ENCODE measurements around the gene MTPN.

Gene MTPN

DNA sequence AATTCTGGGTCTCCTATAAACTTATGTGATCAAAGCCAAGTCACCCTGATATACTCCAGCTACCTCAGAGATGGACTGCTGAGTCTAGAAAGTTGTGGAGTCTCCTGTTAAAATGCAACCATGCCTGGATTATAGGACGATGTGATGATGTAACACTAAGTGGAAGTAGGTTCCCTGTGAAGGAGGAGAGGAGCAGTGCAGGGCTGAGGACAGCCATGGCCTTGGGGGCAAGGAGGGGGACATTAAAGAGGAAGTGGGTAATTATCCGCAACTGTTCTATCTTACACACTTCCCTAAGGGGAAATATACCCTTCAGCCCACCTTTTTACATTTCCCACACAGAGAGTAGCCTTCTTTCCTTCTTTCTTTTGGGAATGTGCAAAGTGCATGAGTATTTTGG is 63.8 kb downstream of the MTPN start:
- no peaks in the 10 kb centered on the region for H3K4me1 ChIP-seq (ENCODE audit: control insufficient read depth, insufficient read depth, low read length)
- no peaks in the 10 kb centered on the region for H3K36me3 ChIP-seq (ENCODE audit: control insufficient read depth, insufficient read depth, low read length)
- H3K4me3 ChIP-seq (ENCODE audit: low read length): no peak overlapping the region
- H3K9me3 ChIP-seq (ENCODE audit: control insufficient read depth, low read length): no peaks in the 10 kb centered on the region
- H3K27me3 ChIP-seq (ENCODE audit: control insufficient read depth, insufficient read depth, low read length): no peaks in the 10 kb centered on the region
- no peak overlapping the region for H3K9ac ChIP-seq (ENCODE audit: low read length)

GRCh38 chr7:135911099-135911498 is 66.1 kb downstream of the MTPN start:
- H3K27me3 ChIP-seq (ENCODE audit: control insufficient read depth, insufficient read depth, low read length): no peaks in the 10 kb centered on the region
- H3K4me3 ChIP-seq (ENCODE audit: low read length): no peak overlapping the region
- no peaks in the 10 kb centered on the region for H3K4me1 ChIP-seq (ENCODE audit: control insufficient read depth, insufficient read depth, low read length)
- no peaks in the 10 kb centered on the region for H3K9me3 ChIP-seq (ENCODE audit: control insufficient read depth, low read length)
- H3K9ac ChIP-seq (ENCODE audit: low read length): no peak overlapping the region
- H3K36me3 ChIP-seq (ENCODE audit: control insufficient read depth, insufficient read depth, low read length): no peaks in the 10 kb centered on the region

- no peak overlapping the region for H3K4me3 ChIP-seq (ENCODE audit: low read length)
- no peaks in the 10 kb centered on the region for H3K4me1 ChIP-seq (ENCODE audit: control insufficient read depth, insufficient read depth, low read length)
- H3K27me3 ChIP-seq (ENCODE audit: control insufficient read depth, insufficient read depth, low read length): no peaks in the 10 kb centered on the region
- H3K9ac ChIP-seq (ENCODE audit: low read length): no peak overlapping the region
- H3K36me3 ChIP-seq (ENCODE audit: control insufficient read depth, insufficient read depth, low read length): no peaks in the 10 kb centered on the region
- no peaks in the 10 kb centered on the region for H3K9me3 ChIP-seq (ENCODE audit: control insufficient read depth, low read length)
Measured at GRCh38 chr7:135910393-135911036, 66.6 kb downstream of the MTPN start.

DNA sequence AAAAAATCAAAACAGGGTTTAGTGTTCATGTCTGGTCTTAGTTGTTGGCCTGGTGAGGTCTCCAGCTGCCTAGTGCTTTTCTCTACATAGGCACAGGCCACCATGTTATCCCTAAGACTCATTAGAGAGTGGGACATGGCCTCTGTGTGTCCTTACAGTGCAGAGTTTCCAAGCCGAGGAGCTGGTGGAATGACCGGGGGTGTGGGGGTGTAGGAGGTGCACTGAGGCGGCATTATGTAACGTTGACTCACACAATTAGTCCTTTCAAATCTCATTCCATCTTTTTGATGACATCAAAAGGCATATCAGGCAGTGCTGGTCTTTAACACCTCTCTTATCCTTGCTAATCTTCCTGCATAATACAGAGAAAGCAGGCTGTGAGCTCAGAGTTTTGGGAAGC is 71.3 kb downstream of the MTPN start:
- Histone ChIP-seq H3K4me3 (ENCODE audit: low read length) (no peak overlapping the region), H3K4me1 (ENCODE audit: control insufficient read depth, insufficient read depth, low read length) (no peaks in the 10 kb centered on the region)

GRCh38 chr7:135905355-135905754 is 71.8 kb downstream of the MTPN start:
- no peak overlapping the region for H3K9ac ChIP-seq (ENCODE audit: low read length)
- H3K36me3 ChIP-seq (ENCODE audit: control insufficient read depth, insufficient read depth, low read length): no peaks in the 10 kb centered on the region
- no peaks in the 10 kb centered on the region for H3K27me3 ChIP-seq (ENCODE audit: control insufficient read depth, insufficient read depth, low read length)
- H3K4me1 ChIP-seq (ENCODE audit: control insufficient read depth, insufficient read depth, low read length): no peaks in the 10 kb centered on the region
- no peak overlapping the region for H3K4me3 ChIP-seq (ENCODE audit: low read length)
- no peaks in the 10 kb centered on the region for H3K9me3 ChIP-seq (ENCODE audit: control insufficient read depth, low read length)

More for the DNA sequence above, 71.3 kb downstream of the MTPN start:
- no peaks in the 10 kb centered on the region for H3K27me3 ChIP-seq (ENCODE audit: control insufficient read depth, insufficient read depth, low read length)
- no peak overlapping the region for H3K9ac ChIP-seq (ENCODE audit: low read length)
- H3K36me3 ChIP-seq (ENCODE audit: control insufficient read depth, insufficient read depth, low read length): no peaks in the 10 kb centered on the region
- H3K9me3 ChIP-seq (ENCODE audit: control insufficient read depth, low read length): no peaks in the 10 kb centered on the region

- Histone ChIP-seq H3K4me1 (ENCODE audit: control insufficient read depth, insufficient read depth, low read length) (no peaks in the 10 kb centered on the region), H3K9ac (ENCODE audit: low read length) (no peak overlapping the region), H3K9me3 (ENCODE audit: control insufficient read depth, low read length) (no peaks in the 10 kb centered on the region), H3K4me3 (ENCODE audit: low read length) (no peak overlapping the region), H3K27me3 (ENCODE audit: control insufficient read depth, insufficient read depth, low read length) (no peaks in the 10 kb centered on the region), H3K36me3 (ENCODE audit: control insufficient read depth, insufficient read depth, low read length) (no peaks in the 10 kb centered on the region)
Measured at GRCh38 chr7:135904282-135904681, 72.9 kb downstream of the MTPN start.

GRCh38 chr7:135901585-135902540 is 75.3 kb downstream of the MTPN start:
- no peak overlapping the region for H3K4me3 ChIP-seq (ENCODE audit: low read length)
- no peaks in the 10 kb centered on the region for H3K27me3 ChIP-seq (ENCODE audit: control insufficient read depth, insufficient read depth, low read length)

DNA sequence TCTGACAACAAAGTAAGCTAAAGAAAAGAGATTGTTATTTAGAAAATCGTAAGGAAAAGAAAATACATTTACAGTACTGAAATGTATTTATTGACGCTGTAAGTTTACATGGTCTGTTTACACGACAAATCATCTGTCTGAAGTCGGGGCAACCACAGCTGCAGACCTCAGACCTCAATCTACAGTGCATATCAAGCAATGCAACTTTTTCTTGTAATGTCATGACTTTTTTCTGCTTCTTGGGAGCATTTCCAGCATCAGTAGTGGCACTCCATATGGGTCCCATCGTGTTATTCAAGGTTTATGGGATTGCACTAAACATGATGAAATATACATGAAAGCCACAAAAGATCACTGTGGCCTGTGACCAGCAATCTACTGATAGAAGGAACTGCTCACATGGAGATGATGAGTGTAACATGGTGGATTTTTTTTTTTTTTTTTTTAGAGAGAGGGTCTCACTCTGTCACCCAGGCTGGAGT is 77.1 kb downstream of the MTPN start:
- Histone ChIP-seq H3K9me3 (ENCODE audit: control insufficient read depth, low read length) (no peaks in the 10 kb centered on the region), H3K9ac (ENCODE audit: low read length) (no peak overlapping the region), H3K4me3 (ENCODE audit: low read length) (no peak overlapping the region), H3K4me1 (ENCODE audit: control insufficient read depth, insufficient read depth, low read length) (no peaks in the 10 kb centered on the region), H3K36me3 (ENCODE audit: control insufficient read depth, insufficient read depth, low read length) (no peaks in the 10 kb centered on the region), H3K27me3 (ENCODE audit: control insufficient read depth, insufficient read depth, low read length) (no peaks in the 10 kb centered on the region)

More at GRCh38 chr7:135901585-135902540, 75.3 kb downstream of the MTPN start:
- no peaks in the 10 kb centered on the region for H3K9me3 ChIP-seq (ENCODE audit: control insufficient read depth, low read length)
- no peaks in the 10 kb centered on the region for H3K4me1 ChIP-seq (ENCODE audit: control insufficient read depth, insufficient read depth, low read length)
- no peaks in the 10 kb centered on the region for H3K36me3 ChIP-seq (ENCODE audit: control insufficient read depth, insufficient read depth, low read length)
- no peak overlapping the region for H3K9ac ChIP-seq (ENCODE audit: low read length)

DNA sequence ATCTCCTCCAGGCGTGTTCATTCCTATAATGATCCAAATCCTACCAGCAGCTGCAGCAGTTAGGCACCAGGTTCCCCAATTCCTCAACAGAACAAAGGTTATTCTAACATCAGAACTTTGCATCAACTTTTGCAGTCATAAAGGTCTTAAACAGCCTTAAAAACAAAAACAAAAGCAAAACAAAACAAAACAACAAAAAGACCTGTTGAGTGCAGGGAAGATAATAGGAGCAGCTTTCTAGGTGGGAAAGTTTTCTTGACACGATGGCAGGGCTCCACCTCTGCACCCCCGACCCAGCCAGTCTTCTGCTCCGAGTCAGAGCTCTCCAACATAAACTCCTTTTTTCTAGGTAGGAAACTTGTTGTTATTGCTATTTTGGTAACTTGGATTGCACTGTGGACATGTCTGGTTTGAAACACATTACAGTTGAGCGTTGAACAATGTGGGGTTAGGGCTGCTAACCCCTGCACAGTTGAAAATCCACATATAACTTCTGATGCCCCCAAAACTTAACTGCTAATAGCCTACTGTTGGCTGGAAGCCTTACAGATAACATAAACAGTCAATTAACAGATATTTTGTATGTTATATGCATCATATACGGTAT is 77.6 kb downstream of the MTPN start:
- Histone ChIP-seq H3K36me3 (ENCODE audit: control insufficient read depth, insufficient read depth, low read length) (no peaks in the 10 kb centered on the region), H3K9ac (ENCODE audit: low read length) (no peak overlapping the region), H3K4me1 (ENCODE audit: control insufficient read depth, insufficient read depth, low read length) (no peaks in the 10 kb centered on the region), H3K27me3 (ENCODE audit: control insufficient read depth, insufficient read depth, low read length) (no peaks in the 10 kb centered on the region), H3K9me3 (ENCODE audit: control insufficient read depth, low read length) (no peaks in the 10 kb centered on the region), H3K4me3 (ENCODE audit: low read length) (no peak overlapping the region)

DNA sequence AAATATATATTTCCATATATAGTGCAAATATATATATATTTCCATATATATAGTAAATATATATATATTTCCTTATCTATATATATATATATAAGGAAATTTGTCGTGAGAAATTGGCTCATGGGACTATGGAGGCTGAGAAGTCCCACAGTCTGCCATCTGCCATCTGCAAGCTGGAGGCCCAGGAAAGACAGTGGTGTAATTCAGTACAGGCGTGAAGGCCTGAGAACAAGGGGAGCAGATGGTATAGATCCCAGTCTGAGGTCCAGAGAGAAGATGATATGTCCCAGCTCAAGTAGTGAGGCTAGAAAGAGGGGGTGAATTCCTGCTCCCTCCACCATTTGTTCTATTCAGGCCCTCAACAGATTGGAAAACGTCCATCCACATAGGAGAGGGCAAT is 78.9 kb downstream of the MTPN start:
- Histone ChIP-seq H3K9ac (ENCODE audit: low read length) (no peak overlapping the region), H3K36me3 (ENCODE audit: control insufficient read depth, insufficient read depth, low read length) (no peaks in the 10 kb centered on the region), H3K27me3 (ENCODE audit: control insufficient read depth, insufficient read depth, low read length) (no peaks in the 10 kb centered on the region), H3K4me3 (ENCODE audit: low read length) (no peak overlapping the region), H3K4me1 (ENCODE audit: control insufficient read depth, insufficient read depth, low read length) (no peaks in the 10 kb centered on the region), H3K9me3 (ENCODE audit: control insufficient read depth, low read length) (no peaks in the 10 kb centered on the region)

DNA sequence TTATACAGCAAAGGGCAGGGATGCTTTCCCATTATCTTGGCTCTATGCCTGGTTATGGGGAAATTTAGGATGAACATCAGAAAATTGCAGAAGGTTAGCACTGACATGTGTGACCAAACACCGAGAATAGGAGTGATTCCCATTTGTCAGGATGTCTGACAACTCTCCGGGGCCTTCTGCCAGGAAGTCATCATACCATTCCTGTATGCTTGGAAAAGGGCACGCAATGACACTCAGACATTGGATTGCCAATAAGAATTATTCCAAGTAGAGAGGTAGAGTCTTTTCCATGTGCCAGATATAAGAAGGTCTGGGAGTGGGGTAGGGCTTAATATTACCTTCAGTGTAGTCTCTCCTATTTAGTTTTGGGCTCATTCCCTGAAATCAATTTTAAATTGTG is 82.3 kb downstream of the MTPN start:
- H3K4me3 ChIP-seq (ENCODE audit: low read length): no peak overlapping the region
- H3K27me3 ChIP-seq (ENCODE audit: control insufficient read depth, insufficient read depth, low read length): no peaks in the 10 kb centered on the region
- H3K9ac ChIP-seq (ENCODE audit: low read length): no peak overlapping the region
- H3K36me3 ChIP-seq (ENCODE audit: control insufficient read depth, insufficient read depth, low read length): no peaks in the 10 kb centered on the region
- no peaks in the 10 kb centered on the region for H3K4me1 ChIP-seq (ENCODE audit: control insufficient read depth, insufficient read depth, low read length)
- H3K9me3 ChIP-seq (ENCODE audit: control insufficient read depth, low read length): no peaks in the 10 kb centered on the region

DNA sequence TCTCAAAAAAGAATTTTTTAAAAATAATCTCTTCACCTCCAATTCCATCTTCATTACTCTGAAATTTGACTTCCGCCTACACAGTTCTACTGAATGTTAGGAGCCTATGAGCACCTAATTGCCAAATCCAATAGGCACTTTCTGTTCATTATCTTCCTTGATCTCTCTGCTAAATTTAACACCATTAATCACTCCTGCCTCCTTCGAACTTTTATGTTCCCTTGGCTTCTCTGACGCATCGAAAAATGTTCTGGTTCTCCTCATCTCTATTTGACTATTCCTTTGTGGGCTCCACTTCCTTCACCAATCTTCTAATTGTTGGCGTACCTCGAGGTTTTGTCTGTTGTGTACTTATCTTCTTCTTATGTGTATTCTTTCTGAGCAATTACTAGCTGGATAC is 87.3 kb downstream of the MTPN start:
- no peaks in the 10 kb centered on the region for H3K36me3 ChIP-seq (ENCODE audit: control insufficient read depth, insufficient read depth, low read length)
- H3K4me3 ChIP-seq (ENCODE audit: low read length): no peak overlapping the region
- H3K9ac ChIP-seq (ENCODE audit: low read length): no peak overlapping the region
- H3K4me1 ChIP-seq (ENCODE audit: control insufficient read depth, insufficient read depth, low read length): no peaks in the 10 kb centered on the region
- H3K9me3 ChIP-seq (ENCODE audit: control insufficient read depth, low read length): no peaks in the 10 kb centered on the region
- no peaks in the 10 kb centered on the region for H3K27me3 ChIP-seq (ENCODE audit: control insufficient read depth, insufficient read depth, low read length)
